HFF-Myc (cell line): ENCODE measurements around the gene PLA1A.

Source experiments
- DNase-seq: peaks from one replicate; pipeline ENCODE4 v3.0.0-alpha.2; 2011; ENCODE audit warnings: low read depth; ENCODE audit errors: extremely low read depth
- H3K4me3 ChIP-seq: replicated peaks from 2 replicates; pipeline ENCODE4 v1.5.1; 2011; ENCODE audit warnings: low read depth, mild to moderate bottlenecking, control low read depth, low read length
- CTCF ChIP-seq: IDR thresholded peaks from 2 replicates; pipeline ENCODE4 v1.5.1; 2012; ENCODE audit warnings: mild to moderate bottlenecking, low read depth, low read length, control low read depth; ENCODE audit errors: missing control alignments

PLA1A gene

GRCh38 chr3:119660474-119661440, 63.1 kb downstream of the PLA1A start, which contains the start of gene POPDC2:
TSS of gene POPDC2 (minus strand) at chr3:119660589. CDS start at chr3:119660423, 166 bp downstream.
- no peak for TF ChIP-seq CTCF
- no peak within 1 kb of the TSS for H3K4me3 ChIP-seq
- DNase-seq, result no peak

DNA sequence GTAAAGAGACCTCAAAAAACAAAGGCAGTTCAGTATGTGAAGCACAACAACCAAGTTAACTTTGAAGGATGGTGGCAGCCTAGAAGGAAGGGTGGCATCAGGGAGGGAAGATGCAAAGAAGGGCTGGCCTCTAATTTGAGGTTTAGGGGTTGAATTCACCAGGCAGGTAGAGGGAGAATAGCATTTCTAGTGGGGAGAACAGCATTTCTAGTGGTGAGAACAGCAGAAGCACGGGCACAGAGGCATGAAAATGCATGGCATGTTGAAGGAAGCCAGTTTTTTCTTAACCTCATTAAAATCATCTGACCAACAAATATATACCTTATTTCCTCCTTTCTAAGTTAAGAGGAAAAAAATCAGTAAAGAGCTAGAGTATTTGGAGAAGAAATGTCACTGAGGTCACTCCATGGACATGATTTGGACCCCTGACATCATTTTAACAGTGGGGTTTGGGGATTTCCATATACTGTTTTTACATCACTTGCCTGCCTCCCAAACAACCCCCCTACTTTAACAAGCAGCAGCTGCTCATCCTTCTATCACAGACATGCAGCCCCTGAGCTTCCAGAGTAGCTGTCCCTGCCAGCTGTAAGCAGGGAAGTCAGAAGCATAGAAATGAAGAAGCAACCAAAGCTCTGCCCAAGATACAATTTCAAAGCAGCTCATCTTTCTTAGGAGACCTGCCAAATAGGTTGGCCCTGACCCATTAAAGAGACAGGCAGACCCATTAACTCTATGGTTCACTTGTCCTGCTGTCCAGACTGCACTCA, 65.1 kb downstream of the PLA1A start:
- no peak for DNase-seq
- no peak overlapping the region for H3K4me3 ChIP-seq
- TF ChIP-seq CTCF, result no peak

- no peak overlapping the region for H3K4me3 ChIP-seq
- DNase-seq, result no peak
- no peak for TF ChIP-seq CTCF
Observed at GRCh38 chr3:119663885-119664284, 66.2 kb downstream of the PLA1A start.

DNA sequence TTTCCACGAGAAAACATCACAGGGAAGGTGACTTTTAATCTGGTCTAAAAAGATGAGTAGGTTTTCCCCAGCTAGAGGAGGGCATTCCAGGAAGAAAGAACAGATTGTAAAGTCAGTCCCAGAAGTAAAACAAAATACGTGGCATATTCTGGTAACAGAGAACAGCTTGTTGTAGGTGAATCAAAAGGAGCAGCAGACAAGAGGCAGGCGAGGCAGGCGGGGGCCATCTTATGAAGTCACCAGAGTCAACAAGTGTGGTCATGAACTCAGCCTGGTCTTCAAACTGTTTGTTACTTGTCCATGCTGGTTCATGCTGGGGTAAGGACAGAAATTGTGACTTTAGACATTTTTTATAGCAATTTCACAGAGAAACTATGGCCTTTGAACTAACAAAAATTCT, 66.7 kb downstream of the PLA1A start:
- H3K4me3 ChIP-seq, result no peak overlapping the region
- no peak for TF ChIP-seq CTCF
- DNase-seq, result no peak

GRCh38 chr3:119664850-119665379, 67.2 kb downstream of the PLA1A start:
- no peak for DNase-seq
- no peak for TF ChIP-seq CTCF
- no peak overlapping the region for H3K4me3 ChIP-seq

GRCh38 chr3:119665954-119666559, 68.4 kb downstream of the PLA1A start:
- H3K4me3 ChIP-seq, result no peak overlapping the region

More at GRCh38 chr3:119665954-119666559, 68.4 kb downstream of the PLA1A start:
- TF ChIP-seq CTCF, result no peak
- no peak for DNase-seq
